GM12864 (cell line): Measurements from ENCODE around the gene SLC2A1.

Experiments used
- DNase-seq: peaks from one replicate; pipeline ENCODE4 v3.0.0-alpha.2; 2011; ENCODE audit warnings: low read depth
- H3K4me3 ChIP-seq: 2 replicates; pipeline ENCODE4 v1.5.1; 2011; ENCODE audit warnings: mild to moderate bottlenecking, low read depth, low read length, control low read depth
- CTCF ChIP-seq: IDR thresholded peaks from 2 replicates; pipeline ENCODE4 v1.5.1; 2011; ENCODE audit warnings: low read depth, mild to moderate bottlenecking, moderate library complexity, low read length, control low read depth, inconsistent platforms; ENCODE audit errors: missing control alignments

Gene SLC2A1

GRCh38 chr1:42877380-42877779, 81.3 kb downstream of the SLC2A1 start:
- no peak overlapping the region for H3K4me3 ChIP-seq
- DNase-seq = no peak
- no peak for TF ChIP-seq CTCF

- no peak for TF ChIP-seq CTCF
- no peak overlapping the region for H3K4me3 ChIP-seq
- no peak for DNase-seq
Measured at GRCh38 chr1:42876009-42876408, 82.7 kb downstream of the SLC2A1 start.
